Umbilical cord (tissue), 2 donors: ENCODE data around the gene FRMD8. TPM values are rescaled to one million over a fixed set of nuclear protein-coding genes. Genes with fewer than 3 reads are reported as not detected.

ENCODE experiments used
- DNase-seq: peaks from one replicate; pipeline ENCODE4 v3.0.0-alpha.2; 2015; ENCODE audit warnings: low spot score
- total RNA-seq: library from RNA; depleted of rRNA; stranded (reverse); fragments of >200 nt; gene quantifications from one replicate; pipeline ENCODE4 v1.2.3, GENCODE V29; 2014; ENCODE audit warnings: low replicate concordance; ENCODE audit not compliant: insufficient read depth

The FRMD8 gene
- total RNA-seq, 1 donor from 2014 or later: 80.2 TPM

GRCh38 chr11:65424205-65425104 lies 38.0 kb downstream of the FRMD8 start:
- peak; percentile 35 for DNase-seq

GRCh38 chr11:65425105-65425970 lies 38.9 kb downstream of the FRMD8 start:
- DNase-seq: no peak

GRCh38 chr11:65425971-65426838 lies 39.8 kb downstream of the FRMD8 start:
- peak; percentile 88 for DNase-seq

- DNase-seq: no peak
Observed at GRCh38 chr11:65426839-65427690, 40.6 kb downstream of the FRMD8 start.

- DNase-seq: no peak
Observed at GRCh38 chr11:65427691-65428577, 41.5 kb downstream of the FRMD8 start.

- no peak for DNase-seq
Observed at GRCh38 chr11:65428578-65429067, 42.2 kb downstream of the FRMD8 start.

GRCh38 chr11:65429068-65429681 lies 42.7 kb downstream of the FRMD8 start:
- no peak for DNase-seq

GRCh38 chr11:65429724-65430405 lies 43.4 kb downstream of the FRMD8 start:
- peak; percentile 74 for DNase-seq

- no peak for DNase-seq
Observed at GRCh38 chr11:65430406-65431217, 44.2 kb downstream of the FRMD8 start.

- DNase-seq: no peak
Observed at GRCh38 chr11:65431451-65432099, 45.1 kb downstream of the FRMD8 start.

- DNase-seq: no peak
Observed at GRCh38 chr11:65432100-65432650, 45.7 kb downstream of the FRMD8 start.

- no peak for DNase-seq
Observed at GRCh38 chr11:65432686-65433582, 46.5 kb downstream of the FRMD8 start.

GRCh38 chr11:65433657-65434056 lies 47.2 kb downstream of the FRMD8 start:
- DNase-seq: no peak

- no peak for DNase-seq
Observed at GRCh38 chr11:65434057-65434666, 47.7 kb downstream of the FRMD8 start.
